A549 (cell line): ENCODE measurements around the gene ANKRD28.

ENCODE experiments used
- CTCF ChIP-seq: fragments of >200 bp; sonication (Bioruptor Twin); formaldehyde crosslinking; IDR thresholded peaks from 3 replicates; pipeline ENCODE4 v1.5.1; 2016
- EHMT2 ChIP-seq: fragments of 200-600 bp; sonication (generic); IDR thresholded peaks from 2 replicates; pipeline ENCODE4 v1.6.1; 2016; ENCODE audit warnings: antibody characterized with exemption, low read depth, mild to moderate bottlenecking, moderate library complexity
- HDAC2 ChIP-seq: fragments of 200-600 bp; sonication (generic); IDR thresholded peaks from 2 replicates; pipeline ENCODE4 v1.6.1; 2016
- HMGXB4 ChIP-seq: fragments of 250-450 bp; sonication (Bioruptor Pico); IDR thresholded peaks from 2 replicates; pipeline ENCODE4 v1.5.0; 2021; ENCODE audit warnings: mild to moderate bottlenecking, moderate library complexity, borderline replicate concordance
- MAFK ChIP-seq: fragments of 450-650 bp; IDR thresholded peaks from 2 replicates; pipeline ENCODE4 v1.6.1; 2014; ENCODE audit not compliant: partially characterized antibody
- POLR2A ChIP-seq: IDR thresholded peaks from 2 replicates; pipeline ENCODE4 v1.6.1; 2012; ENCODE audit warnings: mild to moderate bottlenecking, low read length
- RCOR1 ChIP-seq: fragments of 150-350 bp; IDR thresholded peaks from 2 replicates; pipeline ENCODE4 v1.6.1; 2014; ENCODE audit warnings: antibody characterized with exemption, low read length, low read depth

- TF ChIP-seq RCOR1 (no peak), CTCF (no peak), HDAC2 (no peak), EHMT2 (no peak), POLR2A (no peak), MAFK (no peak), HMGXB4 (CRISPR knock-in tag) (no peak)
Observed at GRCh38 chr3:15754047-15754446, 43.7 kb downstream of the ANKRD28 start.
